Measurements from ENCODE around the gene NCAN.

DNA sequence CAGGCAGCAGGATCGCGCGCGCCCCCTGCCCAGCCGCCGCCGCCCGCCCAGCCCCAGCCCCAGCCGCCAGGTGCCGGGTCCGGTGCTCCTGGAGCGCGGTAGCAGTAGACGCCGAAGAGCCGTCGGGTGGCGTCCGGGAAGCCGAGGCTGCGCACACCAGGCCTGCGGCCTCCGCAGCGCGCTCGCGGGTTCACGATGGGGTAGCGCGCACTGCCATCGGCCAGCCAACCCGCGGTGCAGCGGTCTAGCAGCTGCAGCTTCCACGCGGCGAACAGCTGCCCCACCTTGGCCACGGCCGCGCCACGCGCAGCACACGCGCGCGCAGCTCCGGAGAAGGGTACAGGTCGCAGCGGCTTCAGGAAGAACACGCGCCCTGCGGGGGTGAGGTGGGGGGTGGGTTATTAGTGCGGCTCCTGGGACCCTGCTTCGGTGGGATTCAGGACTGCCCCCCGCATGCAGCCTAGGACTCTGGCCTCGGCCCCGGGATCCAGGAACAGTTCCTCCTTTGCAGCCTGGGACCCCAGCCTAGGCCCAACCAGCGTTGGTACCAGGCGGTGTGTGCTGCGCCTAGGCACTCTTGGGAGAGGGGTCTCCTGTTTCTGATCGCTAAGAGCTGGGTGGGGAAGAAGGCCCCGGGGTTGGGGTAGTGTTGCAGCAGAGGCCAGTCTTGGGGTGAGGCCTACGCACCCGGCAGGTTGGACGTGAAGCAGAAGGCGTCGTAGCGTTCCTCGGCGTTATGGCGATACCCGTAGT is 46.3 kb downstream of the NCAN start:
- TF ChIP-seq, protein P1, sequence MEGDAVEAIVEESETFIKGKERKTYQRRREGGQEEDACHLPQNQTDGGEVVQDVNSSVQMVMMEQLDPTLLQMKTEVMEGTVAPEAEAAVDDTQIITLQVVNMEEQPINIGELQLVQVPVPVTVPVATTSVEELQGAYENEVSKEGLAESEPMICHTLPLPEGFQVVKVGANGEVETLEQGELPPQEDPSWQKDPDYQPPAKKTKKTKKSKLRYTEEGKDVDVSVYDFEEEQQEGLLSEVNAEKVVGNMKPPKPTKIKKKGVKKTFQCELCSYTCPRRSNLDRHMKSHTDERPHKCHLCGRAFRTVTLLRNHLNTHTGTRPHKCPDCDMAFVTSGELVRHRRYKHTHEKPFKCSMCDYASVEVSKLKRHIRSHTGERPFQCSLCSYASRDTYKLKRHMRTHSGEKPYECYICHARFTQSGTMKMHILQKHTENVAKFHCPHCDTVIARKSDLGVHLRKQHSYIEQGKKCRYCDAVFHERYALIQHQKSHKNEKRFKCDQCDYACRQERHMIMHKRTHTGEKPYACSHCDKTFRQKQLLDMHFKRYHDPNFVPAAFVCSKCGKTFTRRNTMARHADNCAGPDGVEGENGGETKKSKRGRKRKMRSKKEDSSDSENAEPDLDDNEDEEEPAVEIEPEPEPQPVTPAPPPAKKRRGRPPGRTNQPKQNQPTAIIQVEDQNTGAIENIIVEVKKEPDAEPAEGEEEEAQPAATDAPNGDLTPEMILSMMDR (IDR thresholded peaks at IDR 0.05; ENCODE audit: low read depth, low read length): no peak
- no peak for TF ChIP-seq POLR2A (IDR thresholded peaks at IDR 0.05; ENCODE audit: extremely low read depth, insufficient read length)

Data from NB4 (cell line).